SK-N-SH (cell line): Measurements from ENCODE around the gene MOV10L1. TPM values are rescaled to one million over a fixed set of nuclear protein-coding genes. Genes with fewer than 3 reads are reported as not detected.

Source experiments
- CTCF ChIA-PET: fragments of 300-600, 350-600 bp; formaldehyde crosslinking; extraction: SDS; loops from one replicate; lab custom pipeline; 2021; lab: Yijun Ruan, JAX
- POLR2A ChIA-PET: fragments of 350-600 bp; sonication (Branson Sonifier 250); formaldehyde crosslinking; extraction: SDS; loops from one replicate; lab custom pipeline; 2020; ENCODE audit warnings: antibody characterized with exemption, inconsistent platforms; lab: Yijun Ruan, JAX
- DNase-seq: peaks from one replicate; pipeline ENCODE4 v3.0.0; 2012
- H2AFZ ChIP-seq: fragments of 200-600 bp; sonication (generic); 2 replicates; pipeline ENCODE4 v1.8.1; 2016; ENCODE audit warnings: antibody characterized with exemption, mild to moderate bottlenecking, low read depth
- H3F3A ChIP-seq: fragments of 200-600 bp; sonication (generic); replicated peaks from 2 replicates; pipeline ENCODE3; 2016; ENCODE audit warnings: antibody characterized with exemption, mild to moderate bottlenecking; ENCODE audit not compliant: insufficient read depth
- H3K27ac ChIP-seq, 2 experiments: fragments of 200-500 bp in 1 of 2; fragments of 200-600 bp in 1 of 2; sonication (Bioruptor generic) in 1 of 2; sonication (generic), shearing (Covaris generic) in 1 of 2; 2 replicates each; pipeline versions ENCODE4 v1.5.1 to v1.6.1; 2014 to 2016; ENCODE audit warnings: low read depth in 2 of 2, inconsistent platforms in 1 of 2, low read length in 1 of 2, mild to moderate bottlenecking in 1 of 2, mixed read lengths in 1 of 2
- H3K27me3 ChIP-seq: fragments of 200-600 bp; sonication (generic), shearing (Covaris generic); 2 replicates; pipeline ENCODE4 v1.6.1; 2016; ENCODE audit warnings: mixed run types; ENCODE audit not compliant: insufficient read depth
- H3K36me3 ChIP-seq, 2 experiments: fragments of 200-500 bp in 1 of 2; fragments of 200-600 bp in 1 of 2; sonication (Bioruptor generic) in 1 of 2; sonication (generic) in 1 of 2; replicated peaks in 1 of 2; 2 replicates each; pipeline versions ENCODE3 to v1.5.1; 2014 to 2016; ENCODE audit warnings: low read length in 1 of 2, mild to moderate bottlenecking in 1 of 2; ENCODE audit not compliant: insufficient read depth in 2 of 2, control insufficient read depth in 1 of 2
- H3K4me1 ChIP-seq, 2 experiments: fragments of 200-500 bp in 1 of 2; fragments of 200-600 bp in 1 of 2; sonication (Bioruptor generic) in 1 of 2; sonication (generic), shearing (Covaris generic) in 1 of 2; 2 replicates each; pipeline versions ENCODE4 v1.5.1 to v1.6.1; 2014 to 2016; ENCODE audit warnings: low read depth in 1 of 2, low read length in 1 of 2, mixed run types in 1 of 2; ENCODE audit not compliant: insufficient read depth in 2 of 2, control insufficient read depth in 1 of 2
- H3K4me2 ChIP-seq: fragments of 200-600 bp; sonication (generic), shearing (Covaris generic); 2 replicates; pipeline ENCODE4 v1.6.1; 2017; ENCODE audit warnings: mixed run types
- H3K4me3 ChIP-seq, 2 experiments: fragments of 200-500 bp in 1 of 2; fragments of 200-600 bp in 1 of 2; sonication (Bioruptor generic) in 1 of 2; sonication (generic), shearing (Covaris generic) in 1 of 2; 2 replicates each; pipeline versions ENCODE4 v1.5.1 to v1.8.1; 2014 to 2016; ENCODE audit warnings: low read depth in 2 of 2, inconsistent platforms in 1 of 2, low read length in 1 of 2, mild to moderate bottlenecking in 1 of 2, mixed read lengths in 1 of 2, moderate library complexity in 1 of 2
- H3K79me2 ChIP-seq: fragments of 200-600 bp; sonication (generic); 2 replicates; pipeline ENCODE4 v1.8.1; 2017; ENCODE audit warnings: mild to moderate bottlenecking; ENCODE audit not compliant: insufficient read depth
- H3K9ac ChIP-seq: fragments of 200-600 bp; sonication (generic); 2 replicates; pipeline ENCODE4 v1.6.1; 2017; ENCODE audit warnings: mixed run types
- H3K9me2 ChIP-seq: fragments of 200-600 bp; sonication (generic); 2 replicates; pipeline ENCODE4 v1.6.1; 2017; ENCODE audit warnings: mixed run types
- H3K9me3 ChIP-seq: fragments of 200-600 bp; sonication (generic); 2 replicates; pipeline ENCODE4 v1.6.1; 2017; ENCODE audit warnings: mixed run types, mild to moderate bottlenecking, moderate library complexity
- H4K20me1 ChIP-seq: fragments of 200-600 bp; sonication (generic); 2 replicates; pipeline ENCODE4 v1.6.1; 2017; ENCODE audit warnings: mild to moderate bottlenecking, mixed run types; ENCODE audit not compliant: insufficient read depth
- CHD2 ChIP-seq: fragments of 150-350 bp; IDR thresholded peaks from 2 replicates; pipeline ENCODE4 v1.6.1; 2018; ENCODE audit warnings: low read length; ENCODE audit not compliant: partially characterized antibody
- EP300 ChIP-seq, 2 experiments: IDR thresholded peaks; 2 replicates each; pipeline versions ENCODE4 v1.4.0 to v1.6.1; 2012; ENCODE audit warnings: borderline replicate concordance in 1 of 2, low read depth in 1 of 2, low read length in 1 of 2
- EZH2phosphoT487 ChIP-seq: fragments of 200-600 bp; sonication (generic); IDR thresholded peaks from 2 replicates; pipeline ENCODE4 v1.6.1; 2017; ENCODE audit warnings: low read depth, mixed run types, mild to moderate bottlenecking, antibody characterized with exemption, moderate library complexity, borderline replicate concordance
- FOSL2 ChIP-seq: IDR thresholded peaks from 2 replicates; pipeline ENCODE4 v1.4.0; 2012; ENCODE audit warnings: low read depth, mild to moderate bottlenecking, moderate library complexity, borderline replicate concordance
- FOXJ3 ChIP-seq: sonication (generic); formaldehyde crosslinking; IDR thresholded peaks from 2 replicates; pipeline ENCODE4 v1.5.1; 2020; ENCODE audit warnings: mild to moderate bottlenecking, missing genetic modification reagents
- GATA2 ChIP-seq: sonication (generic); formaldehyde crosslinking; IDR thresholded peaks from 2 replicates; pipeline ENCODE4 v1.5.0; 2020; ENCODE audit warnings: mild to moderate bottlenecking, missing genetic modification reagents
- JUND ChIP-seq: IDR thresholded peaks from 2 replicates; pipeline ENCODE4 v1.4.0; 2012
- MXI1 ChIP-seq: IDR thresholded peaks from 2 replicates; pipeline ENCODE4 v1.6.1; 2012; ENCODE audit warnings: mild to moderate bottlenecking, low read depth, low read length, improper control_type of control experiment
- POLR2AphosphoS5 ChIP-seq: IDR thresholded peaks from 2 replicates; pipeline ENCODE4 v1.6.1; 2012; ENCODE audit warnings: low read depth, low read length
- RAD21 ChIP-seq: IDR thresholded peaks from 2 replicates; pipeline ENCODE4 v1.6.1; 2012; ENCODE audit warnings: mild to moderate bottlenecking, low read length
- RFX5 ChIP-seq: IDR thresholded peaks from 2 replicates; pipeline ENCODE4 v1.6.1; 2012; ENCODE audit warnings: mild to moderate bottlenecking, improper control_type of control experiment, low read length
- RXRA ChIP-seq: IDR thresholded peaks from 2 replicates; pipeline ENCODE4 v1.4.0; 2012; ENCODE audit warnings: low read depth, mild to moderate bottlenecking, borderline replicate concordance
- SIN3A ChIP-seq: IDR thresholded peaks from 2 replicates; pipeline ENCODE4 v1.6.1; 2012; ENCODE audit warnings: low read depth, mild to moderate bottlenecking, low read length, moderate library complexity, borderline replicate concordance
- TAF1 ChIP-seq: IDR thresholded peaks from 2 replicates; pipeline ENCODE4 v1.6.1; 2012; ENCODE audit warnings: low read depth, mild to moderate bottlenecking, low read length, moderate library complexity, borderline replicate concordance
- TEAD4 ChIP-seq: IDR thresholded peaks from 2 replicates; pipeline ENCODE4 v1.4.0; 2012; ENCODE audit warnings: mild to moderate bottlenecking, borderline replicate concordance; ENCODE audit not compliant: insufficient read depth
- YY1 ChIP-seq: IDR thresholded peaks from 2 replicates; pipeline ENCODE4 v1.4.0; 2012; ENCODE audit warnings: low read depth, mild to moderate bottlenecking
- whole genome bisulfite sequencing: methylation state at CpG from one replicate; pipeline ENCODE4 v1.1.6; 2017; ENCODE audit warnings: low lambda C conversion rate; 5-methylcytosine and 5-hydroxymethylcytosine counted together
- polyA plus RNA-seq, 3 experiments: library from polyadenylated mRNA; depleted of rRNA; stranded (reverse); fragments of >200 nt; gene quantifications; 2 replicates each; pipeline ENCODE4 v1.2.3, GENCODE V29; 2012
- TF ChIP-seq, protein P1 (sequence below): IDR thresholded peaks from 2 replicates; pipeline ENCODE4; 2012
- TF ChIP-seq, protein P2 (sequence below): fragments of 200-600 bp; sonication (generic); IDR thresholded peaks from 2 replicates; pipeline ENCODE4 v1.6.1; 2017; ENCODE audit warnings: antibody characterized with exemption, mild to moderate bottlenecking, moderate library complexity
- TF ChIP-seq, protein P3 (sequence below): IDR thresholded peaks from 2 replicates; pipeline ENCODE4 v1.4.0; 2012; ENCODE audit warnings: low read depth, borderline replicate concordance

The MOV10L1 gene
- polyA plus RNA-seq, 1 of the 3 experiments (the other 2 are of a cell fraction): 2.1 TPM

DNA sequence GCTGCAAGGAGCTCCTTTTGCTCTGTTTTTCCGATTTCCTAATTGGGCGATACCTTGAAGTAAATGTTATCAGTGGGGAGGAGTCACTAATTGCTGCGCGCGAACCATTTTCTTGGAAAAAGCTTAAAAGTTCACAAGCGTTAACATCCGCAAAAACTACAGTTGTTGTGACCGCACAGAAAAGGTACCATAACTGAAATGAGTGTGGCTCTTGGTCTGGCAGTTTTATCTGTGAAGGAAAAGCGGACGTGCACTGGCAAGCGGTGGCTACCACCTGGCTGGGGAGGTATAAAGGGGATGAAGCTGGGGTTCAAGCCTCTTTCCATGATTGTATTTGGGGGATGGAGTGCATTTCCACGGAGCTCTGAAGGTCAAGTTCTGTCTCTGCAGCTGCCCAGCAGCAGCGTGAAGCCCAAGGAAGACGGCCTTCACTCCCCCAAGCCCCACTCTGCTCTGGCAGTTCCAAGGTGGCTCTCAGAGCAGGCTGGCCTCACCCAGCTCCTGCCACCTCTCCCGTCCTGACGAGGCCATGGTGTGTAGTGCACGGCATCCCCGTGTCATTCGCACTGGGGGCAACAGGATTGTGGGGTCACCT, 27.5 kb downstream of the MOV10L1 start:
- Histone ChIP-seq H3K4me3 (no peak overlapping the region), H3K9ac (no peak overlapping the region), H2AFZ (no peak overlapping the region), H4K20me1 (no peaks in the 10 kb centered on the region), H3F3A (peaks cover 7% of the 10 kb centered on the region), H3K4me2 (no peak overlapping the region), H3K4me1 (peaks cover 14 to 23% of the 10 kb centered on the region in 2 experiments; a peak in 3 of 4 replicates), H3K27ac (no peak overlapping the region), H3K27me3 (no peaks in the 10 kb centered on the region), H3K9me3 (no peaks in the 10 kb centered on the region), H3K79me2 (no peaks in the 10 kb centered on the region), H3K9me2 (no peaks in the 10 kb centered on the region), H3K36me3 (no peaks in the 10 kb centered on the region)
- DNase-seq: no peak
- CTCF ChIA-PET: interaction anchor here (0.6 to 2.0 kb wide), 4 partner anchors 25 to 238 kb away, joined by 3 to 10 read pairs (median 4); no protein-coding TSS in a partner anchor
- 95% methylated on average over 16 of the region's 19 CpGs for WGBS
- TF ChIP-seq JUND (no peak), GATA2 (no peak), TEAD4 (no peak), YY1 (no peak), EP300 (IDR thresholded peaks at IDR 0.05; ENCODE audit: borderline replicate concordance in 1 of 2, low read depth in 1 of 2, low read length in 1 of 2) (no peak), RFX5 (no peak), FOXJ3 (CRISPR knock-in tag) (no peak), TAF1 (no peak), RXRA (no peak)
- TF ChIP-seq, protein P1, sequence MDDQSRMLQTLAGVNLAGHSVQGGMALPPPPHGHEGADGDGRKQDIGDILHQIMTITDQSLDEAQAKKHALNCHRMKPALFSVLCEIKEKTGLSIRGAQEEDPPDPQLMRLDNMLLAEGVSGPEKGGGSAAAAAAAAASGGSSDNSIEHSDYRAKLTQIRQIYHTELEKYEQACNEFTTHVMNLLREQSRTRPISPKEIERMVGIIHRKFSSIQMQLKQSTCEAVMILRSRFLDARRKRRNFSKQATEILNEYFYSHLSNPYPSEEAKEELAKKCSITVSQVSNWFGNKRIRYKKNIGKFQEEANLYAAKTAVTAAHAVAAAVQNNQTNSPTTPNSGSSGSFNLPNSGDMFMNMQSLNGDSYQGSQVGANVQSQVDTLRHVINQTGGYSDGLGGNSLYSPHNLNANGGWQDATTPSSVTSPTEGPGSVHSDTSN: no peak
- TF ChIP-seq, protein P2, sequence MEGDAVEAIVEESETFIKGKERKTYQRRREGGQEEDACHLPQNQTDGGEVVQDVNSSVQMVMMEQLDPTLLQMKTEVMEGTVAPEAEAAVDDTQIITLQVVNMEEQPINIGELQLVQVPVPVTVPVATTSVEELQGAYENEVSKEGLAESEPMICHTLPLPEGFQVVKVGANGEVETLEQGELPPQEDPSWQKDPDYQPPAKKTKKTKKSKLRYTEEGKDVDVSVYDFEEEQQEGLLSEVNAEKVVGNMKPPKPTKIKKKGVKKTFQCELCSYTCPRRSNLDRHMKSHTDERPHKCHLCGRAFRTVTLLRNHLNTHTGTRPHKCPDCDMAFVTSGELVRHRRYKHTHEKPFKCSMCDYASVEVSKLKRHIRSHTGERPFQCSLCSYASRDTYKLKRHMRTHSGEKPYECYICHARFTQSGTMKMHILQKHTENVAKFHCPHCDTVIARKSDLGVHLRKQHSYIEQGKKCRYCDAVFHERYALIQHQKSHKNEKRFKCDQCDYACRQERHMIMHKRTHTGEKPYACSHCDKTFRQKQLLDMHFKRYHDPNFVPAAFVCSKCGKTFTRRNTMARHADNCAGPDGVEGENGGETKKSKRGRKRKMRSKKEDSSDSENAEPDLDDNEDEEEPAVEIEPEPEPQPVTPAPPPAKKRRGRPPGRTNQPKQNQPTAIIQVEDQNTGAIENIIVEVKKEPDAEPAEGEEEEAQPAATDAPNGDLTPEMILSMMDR: no peak
- TF ChIP-seq, protein P3, sequence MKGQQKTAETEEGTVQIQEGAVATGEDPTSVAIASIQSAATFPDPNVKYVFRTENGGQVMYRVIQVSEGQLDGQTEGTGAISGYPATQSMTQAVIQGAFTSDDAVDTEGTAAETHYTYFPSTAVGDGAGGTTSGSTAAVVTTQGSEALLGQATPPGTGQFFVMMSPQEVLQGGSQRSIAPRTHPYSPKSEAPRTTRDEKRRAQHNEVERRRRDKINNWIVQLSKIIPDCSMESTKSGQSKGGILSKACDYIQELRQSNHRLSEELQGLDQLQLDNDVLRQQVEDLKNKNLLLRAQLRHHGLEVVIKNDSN: no peak
- POLR2A ChIA-PET: no interaction called here

DNA sequence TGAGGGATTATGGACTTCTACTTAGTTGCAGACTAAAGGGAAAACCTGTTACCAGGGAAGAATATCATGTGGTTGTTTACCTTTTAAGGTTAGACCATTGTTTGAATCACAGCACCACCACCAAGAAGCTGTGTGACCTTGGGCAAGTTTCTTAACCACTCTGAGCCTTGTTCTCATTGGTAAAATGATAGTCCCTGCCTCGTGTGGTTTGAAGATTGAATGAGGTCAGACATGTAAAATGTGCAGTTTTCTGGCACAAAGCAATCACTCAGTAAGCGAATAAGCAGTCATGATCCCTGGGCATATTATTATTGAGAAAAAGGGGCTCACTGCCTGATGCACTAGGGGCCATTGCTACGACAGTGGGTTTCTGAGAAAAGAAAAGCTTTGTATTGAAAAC, 28.3 kb downstream of the MOV10L1 start:
- no peak for DNase-seq
- ChIA-PET CTCF (interaction anchor here (1.0 to 2.0 kb wide), 2 partner anchors 24 to 54 kb away, joined by 3 to 10 read pairs; no protein-coding TSS in a partner anchor), POLR2A (no interaction called here)
- Histone ChIP-seq H3K27me3 (no peaks in the 10 kb centered on the region), H2AFZ (peak overlapping the region; percentile 9; the same call in 1 of the 2 replicates), H3K4me3 (no peak overlapping the region), H4K20me1 (no peaks in the 10 kb centered on the region), H3K4me2 (peak overlapping the region; percentile 23), H3K27ac (peak overlapping the region in 1 of 2 experiments; percentile 63; a peak in 1 of 4 replicates), H3K4me1 (peaks cover 14 to 22% of the 10 kb centered on the region in 2 experiments; a peak in 3 of 4 replicates), H3F3A (peaks cover 7% of the 10 kb centered on the region), H3K9me3 (0 out of 2 replicates have a peak, but pooled peaks cover under 1% of the 10 kb centered on the region), H3K36me3 (no peaks in the 10 kb centered on the region), H3K9ac (no peak overlapping the region), H3K79me2 (no peaks in the 10 kb centered on the region), H3K9me2 (no peaks in the 10 kb centered on the region)
- WGBS: 67% methylated on average over 3 of the region's 3 CpGs
- no peak for TF ChIP-seq JUND
- TF ChIP-seq EZH2phosphoT487: no peak
- TF ChIP-seq MXI1: no peak
- no peak for TF ChIP-seq FOSL2
- no peak for TF ChIP-seq FOXJ3 (CRISPR knock-in tag)
- TF ChIP-seq SIN3A: no peak
- TF ChIP-seq RFX5: no peak
- TF ChIP-seq CHD2: no peak
- no peak for TF ChIP-seq RAD21
- TF ChIP-seq, protein P1: no peak
- no peak for TF ChIP-seq POLR2AphosphoS5
- TF ChIP-seq, protein P2: no peak
